CD4-positive, alpha-beta memory T cell (primary cell): ENCODE data around the gene URM1. TPM values are rescaled to one million over a fixed set of nuclear protein-coding genes. Genes with fewer than 3 reads are reported as not detected.
A peak's percentile ranks its signal among the peaks of the same experiment; 100 is the strongest.

Experiments used
- CTCF ChIA-PET: fragments of 350-600 bp; sonication (Branson Sonifier 250); formaldehyde crosslinking; loops from one replicate; lab custom pipeline; 2021; ENCODE audit warnings: inconsistent platforms; ENCODE audit not compliant: partially characterized antibody; lab: Charles Lee
- POLR2A ChIA-PET: fragments of 350-600 bp; sonication (Branson Sonifier 250); formaldehyde crosslinking; loops from one replicate; lab custom pipeline; 2021; ENCODE audit not compliant: partially characterized antibody; lab: Charles Lee
- DNase-seq, 5 donors: peaks; one replicate each; pipeline versions ENCODE4 v3.0.0 to v3.0.0-alpha.2; 2020 to 2022; ENCODE audit warnings: mixed read lengths in 1 of 5
- H3K27ac ChIP-seq: one replicate; pipeline ENCODE4 v1.7.0; 2013; ENCODE audit warnings: low read depth, low read length
- H3K27me3 ChIP-seq: 2 replicates; pipeline ENCODE4 v1.7.0; 2013; ENCODE audit warnings: mild to moderate bottlenecking, low read length, moderate library complexity; ENCODE audit not compliant: insufficient read depth
- H3K36me3 ChIP-seq: 2 replicates; pipeline ENCODE4 v1.7.0; 2013; ENCODE audit warnings: mild to moderate bottlenecking, low read length, moderate library complexity; ENCODE audit not compliant: insufficient read depth
- H3K4me1 ChIP-seq: 2 replicates; pipeline ENCODE4 v1.7.0; 2013; ENCODE audit warnings: mild to moderate bottlenecking, low read length, moderate library complexity; ENCODE audit not compliant: insufficient read depth
- H3K4me3 ChIP-seq, 2 donors: one replicate each; pipeline ENCODE4 v1.7.0; 2013; ENCODE audit warnings: low read length in 2 of 2, mild to moderate bottlenecking in 1 of 2
- H3K9me3 ChIP-seq, 2 donors: one replicate each; pipeline ENCODE4 v1.7.0; 2013; ENCODE audit warnings: low read length in 2 of 2, control low read depth in 1 of 2; ENCODE audit not compliant: control insufficient read depth in 1 of 2
- H3K27ac Mint-ChIP-seq, 7 donors: one replicate each; pipeline ENCODE4 v1.8.0; 2020 to 2021; ENCODE audit warnings: mixed read lengths in 7 of 7, mild to moderate bottlenecking in 6 of 7, inconsistent platforms in 3 of 7, moderate library complexity in 3 of 7
- H3K27me3 Mint-ChIP-seq, 2 donors: one replicate each; pipeline ENCODE4 v1.8.0; 2020 to 2021; ENCODE audit warnings: mixed read lengths in 2 of 2
- H3K36me3 Mint-ChIP-seq, 2 donors: one replicate each; pipeline ENCODE4 v1.8.0; 2020 to 2021; ENCODE audit warnings: mixed read lengths in 2 of 2, inconsistent platforms in 1 of 2, mild to moderate bottlenecking in 1 of 2
- H3K4me1 Mint-ChIP-seq, 4 donors: one replicate each; pipeline ENCODE4 v1.8.0; 2020 to 2021; ENCODE audit warnings: mixed read lengths in 4 of 4, mild to moderate bottlenecking in 1 of 4
- H3K4me3 Mint-ChIP-seq, 8 donors: one replicate each; pipeline ENCODE4 v1.8.0; 2020 to 2021; ENCODE audit warnings: mixed read lengths in 8 of 8, mild to moderate bottlenecking in 7 of 8, moderate library complexity in 6 of 8, inconsistent platforms in 3 of 8
- H3K9me3 Mint-ChIP-seq, 8 donors: one replicate each; pipeline ENCODE4 v1.8.0; 2020 to 2021; ENCODE audit warnings: mixed read lengths in 8 of 8, mild to moderate bottlenecking in 5 of 8, inconsistent platforms in 3 of 8, moderate library complexity in 1 of 8
- intact Hi-C: fragments of 100-400 bp; cut with micrococcal nuclease; formaldehyde crosslinking; loops from one replicate; pipeline ENCODE4 v1.15.1; 2023
- polyA plus RNA-seq, 2 donors: library from polyadenylated mRNA; unstranded; fragments of 300-500 nt; fragmentation: Illumina TruSeq; gene quantifications; one replicate each; pipeline ENCODE4 v1.2.3, GENCODE V29; 2021
- total RNA-seq, 2 experiments: library from RNA; stranded (reverse); gene quantifications; one replicate each; pipeline ENCODE4 v1.2.3, GENCODE V29; 2021

URM1 gene
- total and polyA plus RNA-seq, 4 experiments from 2014 or later: 44.1 to 50.8 (median 48.0) TPM

DNA sequence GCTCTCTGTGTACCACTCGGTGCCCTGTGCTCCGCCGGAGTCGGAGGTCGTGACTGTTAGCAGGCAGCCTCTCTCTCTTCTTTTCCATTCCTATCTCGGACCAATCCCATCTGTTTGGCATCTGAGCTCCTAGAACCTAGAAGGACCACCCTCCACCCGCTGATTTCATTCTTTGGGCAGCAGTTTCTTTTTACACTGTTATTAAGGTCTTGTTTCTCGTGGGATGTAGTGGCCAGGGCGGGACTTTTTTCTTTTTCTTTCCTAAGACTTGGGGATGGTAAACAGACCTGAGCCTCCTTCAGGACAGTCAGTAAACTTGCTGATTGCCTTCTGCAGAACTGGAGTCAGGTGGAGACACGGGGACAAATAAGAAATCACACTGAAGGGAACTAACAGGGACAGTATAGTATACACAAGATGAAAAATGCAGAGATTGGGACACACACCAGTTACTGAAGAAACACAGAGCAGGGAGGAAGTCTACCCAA, 500 bp downstream of the URM1 start:
- Mint-ChIP-seq H3K4me1 (peaks cover 22 to 37% (median 29%) of the 10 kb centered on the region in 4 donors), H3K4me3 (peak overlapping the region; percentile 95 to 98 (median 96)), H3K27ac (peak overlapping the region; percentile 97 to 99 (median 98)), H3K27me3 (peaks cover 2 to 4% of the 10 kb centered on the region in 2 donors), H3K9me3 (peaks cover 0 to 2% (median 0%) of the 10 kb centered on the region in 8 donors), H3K36me3 (peaks cover 9 to 28% of the 10 kb centered on the region in 2 donors)
- intact Hi-C loops: loop anchor here (1.0 to 10.0 kb wide), 7 partner anchors 9 to 403 kb away; partner anchors contain the start of genes COQ4, NAIF1, ODF2 and SLC27A4
- no peaks in the 10 kb centered on the region for H3K27me3 ChIP-seq
- no peaks in the 10 kb centered on the region for H3K9me3 ChIP-seq
- POLR2A ChIA-PET: interaction anchor here (1.1 to 3.7 kb wide), 17 partner anchors 10 to 656 kb away, joined by 3 to 41 read pairs (median 6); partner anchors contain the start of genes ENDOG, GLE1, GOLGA2 and ODF2
- peak overlapping the region; percentile 91 for H3K27ac ChIP-seq
- H3K4me1 ChIP-seq: peaks cover 20% of the 10 kb centered on the region
- H3K36me3 ChIP-seq: peaks cover 11% of the 10 kb centered on the region
- H3K4me3 ChIP-seq: peak overlapping the region; percentile 75 to 95
- CTCF ChIA-PET: interaction anchor here (0.9 to 4.3 kb wide), 7 partner anchors 10 to 116 kb away, joined by 3 to 54 read pairs (median 4); no protein-coding TSS in a partner anchor
- no peak for DNase-seq

DNA sequence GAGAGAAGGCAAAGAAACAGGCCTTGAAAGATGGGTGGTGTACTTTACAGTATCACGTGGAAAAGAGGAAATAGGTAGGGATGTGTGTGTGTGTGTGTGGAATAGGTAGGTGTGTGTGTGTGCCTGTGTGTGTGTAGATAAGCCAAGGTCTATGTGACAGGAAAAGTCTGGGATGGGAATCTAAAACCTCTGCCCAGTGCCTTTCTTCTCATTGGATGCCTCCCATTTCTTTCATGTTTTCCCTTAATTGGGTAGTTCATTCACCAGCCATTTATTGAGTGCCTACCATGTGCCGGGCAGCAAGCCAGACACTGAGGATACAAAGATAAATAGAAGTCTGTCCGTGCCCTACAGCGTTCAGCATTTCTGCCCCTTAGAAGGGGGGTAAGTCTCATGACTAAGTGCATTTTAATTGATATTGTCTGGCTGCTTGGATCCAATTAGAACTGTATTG, 1.0 kb downstream of the URM1 start:
- peaks cover 11% of the 10 kb centered on the region for H3K36me3 ChIP-seq

DNA sequence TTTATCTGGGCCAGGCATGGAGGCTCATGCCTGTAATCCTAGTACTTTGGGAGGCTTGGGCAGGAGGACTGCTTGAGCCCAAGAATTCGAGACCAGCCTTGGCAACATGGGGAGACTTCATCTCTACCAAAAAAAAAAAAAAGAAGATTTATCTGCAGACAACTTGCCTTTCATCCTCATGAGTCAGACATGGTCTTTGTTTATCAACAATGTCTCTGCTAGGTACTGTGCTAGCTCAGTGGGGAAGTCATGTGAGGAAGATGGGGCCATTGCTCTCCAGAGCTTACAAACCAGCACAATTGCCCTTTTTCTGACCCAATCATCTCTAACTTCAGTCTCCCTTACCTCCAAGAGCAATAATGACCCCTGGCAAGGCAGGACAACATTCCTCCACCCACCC, 1.6 kb downstream of the URM1 start:
- Histone ChIP-seq H3K9me3 (no peaks in the 10 kb centered on the region), H3K4me1 (peaks cover 20% of the 10 kb centered on the region), H3K27ac (no peak overlapping the region), H3K36me3 (peaks cover 13% of the 10 kb centered on the region), H3K4me3 (no peak overlapping the region), H3K27me3 (no peaks in the 10 kb centered on the region)
- intact Hi-C loops: loop anchor here (10.0 kb wide), 1 partner anchor 402 kb away; the partner anchor contains the start of gene ZER1
- Mint-ChIP-seq H3K4me3 (peak overlapping the region; percentile 95 to 98 (median 96)), H3K9me3 (peaks cover 0 to 2% (median 0%) of the 10 kb centered on the region in 8 donors), H3K27ac (peak overlapping the region in 5 of 7 donors; percentile 50 to 99 (median 97)), H3K4me1 (peaks cover 22 to 37% (median 30%) of the 10 kb centered on the region in 4 donors), H3K27me3 (no peaks in the 10 kb centered on the region), H3K36me3 (peaks cover 11 to 31% of the 10 kb centered on the region in 2 donors)
- CTCF ChIA-PET: interaction anchor here (4.3 kb wide), 1 partner anchor 11 kb away, joined by 54 read pairs; no protein-coding TSS in a partner anchor
- POLR2A ChIA-PET: interaction anchor here (0.7 to 3.7 kb wide), 2 partner anchors 11 to 1492 kb away, joined by 3 to 41 read pairs; no protein-coding TSS in a partner anchor
- no peak for DNase-seq

More for the DNA sequence above, 1.0 kb downstream of the URM1 start:
- intact Hi-C loops: loop anchor here (10.0 kb wide), 1 partner anchor 403 kb away; the partner anchor contains the start of gene ZER1
- ChIA-PET POLR2A (interaction anchor here (0.7 to 3.7 kb wide), 7 partner anchors 11 to 1492 kb away, joined by 3 to 41 read pairs (median 7); partner anchors contain the start of genes GOLGA2, ODF2, SWI5 and TRUB2), CTCF (interaction anchor here (1.5 to 4.3 kb wide), 2 partner anchors 11 to 48 kb away, joined by 5 to 54 read pairs; no protein-coding TSS in a partner anchor)
- peaks cover 9 to 31% of the 10 kb centered on the region in 2 donors for H3K36me3 Mint-ChIP-seq
- Histone ChIP-seq H3K4me1 (peaks cover 20% of the 10 kb centered on the region), H3K4me3 (peak overlapping the region in 1 of 2 donors; percentile 95), H3K27ac (peak overlapping the region; percentile 91), H3K27me3 (no peaks in the 10 kb centered on the region), H3K9me3 (no peaks in the 10 kb centered on the region)
- no peak for DNase-seq
- peaks cover 0 to under 1% of the 10 kb centered on the region in 2 donors for H3K27me3 Mint-ChIP-seq
- H3K9me3 Mint-ChIP-seq: peaks cover 0 to 2% (median 0%) of the 10 kb centered on the region in 8 donors
- H3K4me3 Mint-ChIP-seq: peak overlapping the region; percentile 95 to 98 (median 96)
- H3K4me1 Mint-ChIP-seq: peaks cover 22 to 37% (median 30%) of the 10 kb centered on the region in 4 donors
- peak overlapping the region; percentile 97 to 99 (median 98) for H3K27ac Mint-ChIP-seq

- DNase-seq: no peak
- no peak overlapping the region for H3K27ac Mint-ChIP-seq
- intact Hi-C loops: loop anchor here (10.0 kb wide), 1 partner anchor 401 kb away; the partner anchor contains the start of gene ZER1
- peaks cover 20% of the 10 kb centered on the region for H3K4me1 ChIP-seq
- no peak overlapping the region for H3K4me3 ChIP-seq
- no peaks in the 10 kb centered on the region for H3K27me3 Mint-ChIP-seq
- CTCF ChIA-PET: no interaction called here
- H3K4me1 Mint-ChIP-seq: peaks cover 23 to 37% (median 30%) of the 10 kb centered on the region in 4 donors
- POLR2A ChIA-PET: interaction anchor here (0.6 kb wide), 1 partner anchor 11 kb away, joined by 3 read pairs; no protein-coding TSS in a partner anchor
- H3K36me3 Mint-ChIP-seq: peaks cover 18 to 41% of the 10 kb centered on the region in 2 donors
- H3K4me3 Mint-ChIP-seq: no peak overlapping the region
- peaks cover 22% of the 10 kb centered on the region for H3K36me3 ChIP-seq
- H3K9me3 ChIP-seq: no peaks in the 10 kb centered on the region
- peaks cover 0 to 2% (median 0%) of the 10 kb centered on the region in 8 donors for H3K9me3 Mint-ChIP-seq
- no peak overlapping the region for H3K27ac ChIP-seq
- H3K27me3 ChIP-seq: no peaks in the 10 kb centered on the region
These were observed 3.1 kb downstream of the URM1 start for GRCh38 chr9:128374221-128374675.

- ChIA-PET CTCF (no interaction called here), POLR2A (no interaction called here)
- intact Hi-C loops: loop anchor here (10.0 kb wide), 1 partner anchor 399 kb away; the partner anchor contains the start of gene ZER1
- Histone ChIP-seq H3K9me3 (no peaks in the 10 kb centered on the region), H3K36me3 (peaks cover 22% of the 10 kb centered on the region), H3K4me1 (peaks cover 13% of the 10 kb centered on the region), H3K27ac (no peak overlapping the region), H3K4me3 (no peak overlapping the region), H3K27me3 (no peaks in the 10 kb centered on the region)
- H3K4me1 Mint-ChIP-seq: peaks cover 16 to 28% (median 24%) of the 10 kb centered on the region in 4 donors
- DNase-seq: no peak
- peaks cover 24 to 44% of the 10 kb centered on the region in 2 donors for H3K36me3 Mint-ChIP-seq
- no peak overlapping the region for H3K4me3 Mint-ChIP-seq
- no peaks in the 10 kb centered on the region for H3K27me3 Mint-ChIP-seq
- H3K27ac Mint-ChIP-seq: peak overlapping the region in 2 of 7 donors; percentile 22 to 58
- H3K9me3 Mint-ChIP-seq: peaks cover 0 to 2% (median 0%) of the 10 kb centered on the region in 8 donors
These were observed 4.7 kb downstream of the URM1 start for GRCh38 chr9:128375865-128376264.

- H3K36me3 ChIP-seq: peaks cover 39% of the 10 kb centered on the region
- DNase-seq: no peak
- H3K36me3 Mint-ChIP-seq: peaks cover 26 to 51% of the 10 kb centered on the region in 2 donors
These were observed 11.1 kb downstream of the URM1 start for GRCh38 chr9:128382261-128382660.

More at GRCh38 chr9:128382261-128382660, 11.1 kb downstream of the URM1 start:
- Histone ChIP-seq H3K4me1 (no peaks in the 10 kb centered on the region), H3K9me3 (no peaks in the 10 kb centered on the region), H3K4me3 (no peak overlapping the region), H3K27ac (no peak overlapping the region), H3K27me3 (no peaks in the 10 kb centered on the region)
- intact Hi-C loops: no loop called here
- POLR2A ChIA-PET: interaction anchor here (2.0 kb wide), 1 partner anchor 11 kb away, joined by 6 read pairs; the partner anchor contains the start of gene URM1
- H3K9me3 Mint-ChIP-seq: peaks cover 0 to 2% (median 0%) of the 10 kb centered on the region in 8 donors
- peak overlapping the region in 1 of 7 donors; percentile 4 for H3K27ac Mint-ChIP-seq
- H3K4me1 Mint-ChIP-seq: peaks cover 0 to 2% (median under 1%) of the 10 kb centered on the region in 4 donors
- CTCF ChIA-PET: no interaction called here
- no peaks in the 10 kb centered on the region for H3K27me3 Mint-ChIP-seq
- H3K4me3 Mint-ChIP-seq: no peak overlapping the region
